ENCODE measurements around the gene SLC25A34. TPM values are rescaled to one million over a fixed set of nuclear protein-coding genes. Genes with fewer than 3 reads are reported as not detected.

Gene SLC25A34
- polyA plus RNA-seq, 1 of the 3 experiments (the other 2 are of a cell fraction), result 1.4 TPM

DNA sequence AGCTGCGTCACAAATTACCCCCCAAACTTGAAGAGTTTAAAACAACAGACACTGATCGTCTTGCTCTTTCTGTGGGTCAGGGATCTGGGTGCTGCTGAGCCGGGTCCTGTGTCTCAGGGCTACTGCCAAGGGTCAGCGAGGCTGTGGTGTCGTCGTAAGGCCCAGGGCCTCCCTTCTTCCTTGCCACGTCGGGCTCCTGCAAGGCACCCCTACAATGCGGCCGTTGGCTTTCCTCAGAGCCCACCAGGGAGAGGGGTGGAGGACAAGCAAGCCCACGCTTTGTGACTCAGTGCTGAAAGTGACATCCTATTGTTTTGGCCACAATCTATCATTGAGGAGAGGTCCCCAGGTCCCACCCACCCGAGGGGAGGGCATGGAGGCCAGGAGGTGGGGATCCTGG, 14.9 kb downstream of the SLC25A34 start:
- H3K9me2 ChIP-seq, result no peaks in the 10 kb centered on the region
- no peaks in the 10 kb centered on the region for H3K27me3 ChIP-seq (ENCODE audit: insufficient read depth)
- DNase-seq, result no peak
- H3K4me3 ChIP-seq (ENCODE audit: low read depth in 2 of 2, low read length in 1 of 2), result no peak overlapping the region
- no peak overlapping the region for H3K9ac ChIP-seq
- H3K9me3 ChIP-seq, result no peaks in the 10 kb centered on the region
- TF ChIP-seq GATA2 (CRISPR knock-in tag; IDR thresholded peaks at IDR 0.05), result no peak
- no peak for TF ChIP-seq JUND (IDR thresholded peaks at IDR 0.05)
- TF ChIP-seq POLR2AphosphoS5 (IDR thresholded peaks at IDR 0.05; ENCODE audit: low read depth, low read length), result no peak
- TF ChIP-seq RXRA (IDR thresholded peaks at IDR 0.05; ENCODE audit: borderline replicate concordance, low read depth), result no peak
- TF ChIP-seq TCF12 (IDR thresholded peaks at IDR 0.05), result no peak
- TF ChIP-seq TEAD4 (IDR thresholded peaks at IDR 0.05; ENCODE audit: borderline replicate concordance, insufficient read depth), result no peak
- TF ChIP-seq EZH2phosphoT487 (IDR thresholded peaks at IDR 0.05; ENCODE audit: borderline replicate concordance, low read depth), result no peak
- TF ChIP-seq NFIC (IDR thresholded peaks at IDR 0.05; ENCODE audit: borderline replicate concordance), result no peak
- TF ChIP-seq, protein P1, sequence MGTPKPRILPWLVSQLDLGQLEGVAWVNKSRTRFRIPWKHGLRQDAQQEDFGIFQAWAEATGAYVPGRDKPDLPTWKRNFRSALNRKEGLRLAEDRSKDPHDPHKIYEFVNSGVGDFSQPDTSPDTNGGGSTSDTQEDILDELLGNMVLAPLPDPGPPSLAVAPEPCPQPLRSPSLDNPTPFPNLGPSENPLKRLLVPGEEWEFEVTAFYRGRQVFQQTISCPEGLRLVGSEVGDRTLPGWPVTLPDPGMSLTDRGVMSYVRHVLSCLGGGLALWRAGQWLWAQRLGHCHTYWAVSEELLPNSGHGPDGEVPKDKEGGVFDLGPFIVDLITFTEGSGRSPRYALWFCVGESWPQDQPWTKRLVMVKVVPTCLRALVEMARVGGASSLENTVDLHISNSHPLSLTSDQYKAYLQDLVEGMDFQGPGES (IDR thresholded peaks at IDR 0.05; ENCODE audit: low read depth, low read length), result no peak
- H4K20me1 ChIP-seq (ENCODE audit: insufficient read depth), result no peaks in the 10 kb centered on the region
- H3K36me3 ChIP-seq (replicated peaks in 1 of 2; ENCODE audit: control insufficient read depth in 1 of 2, insufficient read depth in 2 of 2, low read length in 1 of 2), result no peaks in the 10 kb centered on the region
- WGBS (ENCODE audit: low lambda C conversion rate), result 99% methylated on average over 6 of the region's 12 CpGs
- H3K4me2 ChIP-seq, result no peak overlapping the region
- H3F3A ChIP-seq (replicated peaks; ENCODE audit: insufficient read depth), result peaks cover 10% of the 10 kb centered on the region
- CTCF ChIA-PET, result interaction anchor here (0.6 to 0.9 kb wide), 3 partner anchors 9 to 181 kb away, joined by 3 read pairs; no protein-coding TSS in a partner anchor
- H2AFZ ChIP-seq (ENCODE audit: low read depth), result no peak overlapping the region
- no peaks in the 10 kb centered on the region for H3K79me2 ChIP-seq (ENCODE audit: insufficient read depth)
- no peak overlapping the region for H3K27ac ChIP-seq (ENCODE audit: low read depth in 2 of 2, low read length in 1 of 2)
- POLR2A ChIA-PET, result no interaction called here
- H3K4me1 ChIP-seq (ENCODE audit: control insufficient read depth in 1 of 2, insufficient read depth in 2 of 2, low read depth in 1 of 2, low read length in 1 of 2), result peaks cover 10 to 22% of the 10 kb centered on the region in 2 experiments; a peak in 3 of 4 replicates

GRCh38 chr1:15751717-15752116, 15.7 kb downstream of the SLC25A34 start:
- TF ChIP-seq POLR2AphosphoS5 (IDR thresholded peaks at IDR 0.05; ENCODE audit: low read depth, low read length), result no peak
- no peak for TF ChIP-seq SMC3 (IDR thresholded peaks at IDR 0.05; ENCODE audit: low read depth, low read length)
- TF ChIP-seq USF2 (IDR thresholded peaks at IDR 0.05; ENCODE audit: borderline replicate concordance, low read depth, low read length), result no peak
- TF ChIP-seq TAF1 (IDR thresholded peaks at IDR 0.05; ENCODE audit: borderline replicate concordance, low read depth, low read length), result no peak
- no peak for TF ChIP-seq FOXJ3 (CRISPR knock-in tag; IDR thresholded peaks at IDR 0.05)
- TF ChIP-seq RAD21 (IDR thresholded peaks at IDR 0.05; ENCODE audit: low read length), result no peak
- no peak for TF ChIP-seq TEAD4 (IDR thresholded peaks at IDR 0.05; ENCODE audit: borderline replicate concordance, insufficient read depth)
- TF ChIP-seq RFX5 (IDR thresholded peaks at IDR 0.05; ENCODE audit: low read length), result no peak
- TF ChIP-seq TCF12 (IDR thresholded peaks at IDR 0.05), result no peak
- no peak for TF ChIP-seq CHD2 (IDR thresholded peaks at IDR 0.05; ENCODE audit: low read length, partially characterized antibody)
- no peak for TF ChIP-seq MXI1 (IDR thresholded peaks at IDR 0.05; ENCODE audit: low read depth, low read length)
- TF ChIP-seq ELF1 (IDR thresholded peaks at IDR 0.05), result no peak
- TF ChIP-seq FOXM1 (IDR thresholded peaks at IDR 0.05; ENCODE audit: low read depth), result no peak
- no peak for TF ChIP-seq CTCF (IDR thresholded peaks at IDR 0.05)

More at GRCh38 chr1:15751717-15752116, 15.7 kb downstream of the SLC25A34 start:
- Histone ChIP-seq H3K27me3 (ENCODE audit: insufficient read depth) (no peaks in the 10 kb centered on the region), H4K20me1 (ENCODE audit: insufficient read depth) (no peaks in the 10 kb centered on the region), H3F3A (replicated peaks; ENCODE audit: insufficient read depth) (peaks cover 10% of the 10 kb centered on the region), H3K36me3 (replicated peaks in 1 of 2; ENCODE audit: control insufficient read depth in 1 of 2, insufficient read depth in 2 of 2, low read length in 1 of 2) (no peaks in the 10 kb centered on the region), H3K4me1 (ENCODE audit: control insufficient read depth in 1 of 2, insufficient read depth in 2 of 2, low read depth in 1 of 2, low read length in 1 of 2) (peaks cover 10 to 28% of the 10 kb centered on the region in 2 experiments; a peak in 3 of 4 replicates), H2AFZ (ENCODE audit: low read depth) (no peak overlapping the region), H3K9me2 (no peaks in the 10 kb centered on the region), H3K4me3 (ENCODE audit: low read depth in 2 of 2, low read length in 1 of 2) (no peak overlapping the region), H3K4me2 (no peak overlapping the region), H3K27ac (ENCODE audit: low read depth in 2 of 2, low read length in 1 of 2) (no peak overlapping the region), H3K9me3 (no peaks in the 10 kb centered on the region), H3K9ac (no peak overlapping the region), H3K79me2 (ENCODE audit: insufficient read depth) (no peaks in the 10 kb centered on the region)
- ChIA-PET POLR2A (no interaction called here), CTCF (interaction anchor here (0.6 to 0.9 kb wide), 3 partner anchors 10 to 180 kb away, joined by 3 read pairs; no protein-coding TSS in a partner anchor)
- WGBS (ENCODE audit: low lambda C conversion rate), result 87% methylated on average over 9 of the region's 10 CpGs
- no peak for DNase-seq

All from SK-N-SH (cell line).